K562 (cell line): ENCODE measurements around the gene SH3D19. TPM values are rescaled to one million over a fixed set of nuclear protein-coding genes. Genes with fewer than 3 reads are reported as not detected.
A peak's percentile ranks its signal among the peaks of the same experiment; 100 is the strongest.

ENCODE experiments used
- ATAC-seq: fragments of 200-7000 bp; cut with Tn5 transposase; 3 replicates; pipeline ENCODE4 v1.9.1; 2020; ENCODE audit warnings: moderate library complexity
- BruUV-seq: library from RNA; stranded (reverse); fragments of 400-500 nt; replicated peaks from 2 replicates; lab custom pipeline; 2021; lab: Mats Ljungman, UMichigan
- CTCF ChIA-PET: fragments of 300-600 bp; formaldehyde crosslinking; extraction: SDS; loops from one replicate; lab custom pipeline; 2021; ENCODE audit warnings: low intra/inter-chr PET ratio; lab: Yijun Ruan, JAX
- POLR2A ChIA-PET: fragments of 300-600, 350-650 bp; sonication (Branson Sonifier 250); formaldehyde crosslinking; extraction: SDS; loops from one replicate; lab custom pipeline; 2021; ENCODE audit warnings: antibody characterized with exemption, inconsistent platforms; lab: Yijun Ruan, JAX
- DNase-seq, 4 experiments: peaks; one replicate each; pipeline versions ENCODE4 v3.0.0 to v3.0.0-alpha.2; 2011 to 2018; ENCODE audit warnings: low spot score in 3 of 4, mixed read lengths in 3 of 4; ENCODE audit errors: extremely low read depth in 1 of 4
- FAIRE-seq: peaks from 2 replicates; lab custom pipeline; 2011; peaks lifted over from hg19 to GRCh38; lab: Jason Lieb, UNC
- H2AFZ ChIP-seq: 2 replicates; pipeline ENCODE4 v1.6.0; 2011; ENCODE audit warnings: low read depth, low read length, control low read depth, inconsistent platforms
- H3K27ac ChIP-seq: fragments of 200-600 bp; 3 replicates; pipeline ENCODE4 v1.8.0; 2011; ENCODE audit warnings: low read depth, mild to moderate bottlenecking, control low read depth, inconsistent platforms, low read length, moderate library complexity, mixed read lengths; ENCODE audit errors: extremely low read depth
- H3K27me3 ChIP-seq, 2 experiments: fragments of 300-600 bp in 1 of 2; 2 replicates in 1 of 2; 3 replicates in 1 of 2; pipeline versions ENCODE4 v1.6.0 to v1.8.0; 2011; ENCODE audit warnings: inconsistent platforms in 2 of 2, low read length in 2 of 2, mild to moderate bottlenecking in 1 of 2, mixed read lengths in 1 of 2, moderate library complexity in 1 of 2; ENCODE audit not compliant: control insufficient read depth in 2 of 2, insufficient read depth in 2 of 2
- H3K36me3 ChIP-seq: fragments of 300-600 bp; 3 replicates; pipeline ENCODE4 v1.8.0; 2011; ENCODE audit warnings: mild to moderate bottlenecking, low read length, inconsistent platforms; ENCODE audit not compliant: control insufficient read depth, insufficient read depth
- H3K4me1 ChIP-seq, 2 experiments: fragments of 200-600 bp in 1 of 2; replicated peaks in 1 of 2; 2 replicates in 1 of 2; 3 replicates in 1 of 2; pipeline versions ENCODE4 v1.5.1 to v1.8.0; 2011; ENCODE audit warnings: inconsistent platforms in 2 of 2, low read length in 2 of 2, mild to moderate bottlenecking in 1 of 2, mixed read lengths in 1 of 2, moderate library complexity in 1 of 2; ENCODE audit not compliant: control insufficient read depth in 2 of 2, insufficient read depth in 2 of 2
- H3K4me2 ChIP-seq: 2 replicates; pipeline ENCODE4 v1.6.1; 2011; ENCODE audit warnings: low read length, control low read depth, inconsistent platforms, mixed read lengths; ENCODE audit not compliant: insufficient read depth
- H3K4me3 ChIP-seq: fragments of 200-600 bp; sonication (generic), shearing (Covaris generic); 2 replicates; pipeline ENCODE4 v1.5.1; 2016; ENCODE audit warnings: control low read depth, inconsistent platforms
- H3K79me2 ChIP-seq: fragments of 200-600 bp; 3 replicates; pipeline ENCODE4 v1.8.0; 2011; ENCODE audit warnings: low read length, inconsistent platforms; ENCODE audit not compliant: control insufficient read depth, insufficient read depth
- H3K9ac ChIP-seq, 2 experiments: 2 replicates each; pipeline versions ENCODE4 v1.6.0 to v1.6.1; 2011; ENCODE audit warnings: low read depth in 2 of 2, low read length in 2 of 2, control low read depth in 1 of 2, inconsistent platforms in 1 of 2, mild to moderate bottlenecking in 1 of 2, mixed read lengths in 1 of 2; ENCODE audit not compliant: insufficient read depth in 1 of 2
- H3K9me1 ChIP-seq: one replicate; pipeline ENCODE4 v1.6.0; 2011; ENCODE audit warnings: inconsistent platforms, mild to moderate bottlenecking, low read length, moderate library complexity; ENCODE audit not compliant: control insufficient read depth, insufficient read depth
- H3K9me3 ChIP-seq: replicated peaks from 2 replicates; pipeline ENCODE4 v1.5.1; 2011; ENCODE audit warnings: low read depth, low read length, inconsistent platforms; ENCODE audit not compliant: control insufficient read depth, insufficient read depth
- H4K20me1 ChIP-seq: replicated peaks from 2 replicates; pipeline ENCODE4 v1.6.1; 2011; ENCODE audit warnings: low read length, inconsistent platforms, mixed read lengths; ENCODE audit not compliant: control insufficient read depth, insufficient read depth
- C11orf30 ChIP-seq: fragments of 450-650 bp; IDR thresholded peaks from 2 replicates; pipeline ENCODE4 v1.6.1; 2016; ENCODE audit warnings: low read depth, mild to moderate bottlenecking
- FOXP1 ChIP-seq: sonication (generic); formaldehyde crosslinking; IDR thresholded peaks from 2 replicates; pipeline ENCODE4 v1.8.0; 2022; ENCODE audit warnings: mild to moderate bottlenecking, missing genetic modification reagents
- GATAD2B ChIP-seq: fragments of 450-650 bp; IDR thresholded peaks from 2 replicates; pipeline ENCODE4 v1.6.1; 2017; ENCODE audit warnings: mild to moderate bottlenecking, borderline replicate concordance
- HDAC1 ChIP-seq, 2 experiments: fragments of 450-650 bp; IDR thresholded peaks; 2 replicates each; pipeline ENCODE4 v1.6.1; 2016 to 2017; ENCODE audit warnings: inconsistent platforms in 1 of 2, mild to moderate bottlenecking in 1 of 2, moderate library complexity in 1 of 2
- ILK ChIP-seq: fragments of 450-650 bp; IDR thresholded peaks from 2 replicates; pipeline ENCODE4 v1.6.1; 2016; ENCODE audit warnings: missing genetic modification characterization, low read depth, mild to moderate bottlenecking, missing compliant biosample characterization, moderate library complexity, borderline replicate concordance
- SMAD2 ChIP-seq: fragments of 150-350 bp; IDR thresholded peaks from 2 replicates; pipeline ENCODE4 v1.6.1; 2014; ENCODE audit warnings: low read depth, mild to moderate bottlenecking, low read length
- TSC22D4 ChIP-seq: fragments of 450-650 bp; IDR thresholded peaks from 2 replicates; pipeline ENCODE4 v1.6.1; 2016; ENCODE audit warnings: missing genetic modification characterization, missing biosample characterization, control low read depth
- ZMIZ1 ChIP-seq, 2 experiments: fragments of 150-350 bp in 1 of 2; IDR thresholded peaks; 2 replicates each; pipeline ENCODE4 v1.6.1; 2012 to 2016; ENCODE audit warnings: low read depth in 2 of 2, low read length in 2 of 2, mild to moderate bottlenecking in 1 of 2, moderate library complexity in 1 of 2
- ZNF12 ChIP-seq: sonication (generic); formaldehyde crosslinking; IDR thresholded peaks from 2 replicates; pipeline ENCODE4 v1.4.0; 2020; ENCODE audit warnings: mild to moderate bottlenecking, missing genetic modification reagents
- ZNF316 ChIP-seq: fragments of 450-650 bp; IDR thresholded peaks from 2 replicates; pipeline ENCODE4 v1.6.1; 2016
- ZNF778 ChIP-seq: fragments of 450-650 bp; formaldehyde crosslinking; IDR thresholded peaks from 2 replicates; pipeline ENCODE4 v1.4.0; 2020; ENCODE audit warnings: mild to moderate bottlenecking, moderate library complexity
- WGBS: fragments of 100-300 bp; shearing (Covaris generic); methylation state at CpG from one replicate; pipeline ENCODE4 v1.1.6; 2016; ENCODE audit warnings: low coverage, mixed read lengths; ENCODE audit not compliant: insufficient coverage; ENCODE audit errors: missing lambda C conversion rate; 5-methylcytosine and 5-hydroxymethylcytosine counted together
- in situ Hi-C: fragments of 300-500 bp; cut with MboI; formaldehyde crosslinking; loops from 4 replicates; pipeline ENCODE4 v1.15.0; 2018; ENCODE audit warnings: inconsistent platforms, mixed read lengths
- intact Hi-C: fragments of 100-400 bp; cut with micrococcal nuclease; formaldehyde crosslinking; loops from 2 replicates; pipeline ENCODE4 v1.14.2; 2022
- polyA plus RNA-seq, 8 experiments: library from polyadenylated mRNA; depleted of rRNA in 4 of 8; stranded (reverse) in 5 of 8; unstranded in 3 of 8; fragments of >200 nt; fragmentation: Nextera tagmentation in 2 of 8; fragmentation: Illumina TruSeq in 1 of 8; extraction: Ambion mirVana in 2 of 8; extraction: Trizol in 1 of 8; gene quantifications; 2 replicates each; pipeline versions ENCODE4 v1.2.1 to v1.2.3, GENCODE V29; 2011 to 2014; ENCODE audit warnings: inconsistent platforms in 1 of 8, missing spikeins in 1 of 8
- total RNA-seq, 7 experiments: library from RNA; depleted of rRNA in 6 of 7; stranded (reverse); fragments of >200 nt in 6 of 7; fragmentation: Illumina TruSeq in 2 of 7; extraction: Trizol in 2 of 7; gene quantifications; 2 replicates each; pipeline versions ENCODE4 v1.2.1 to v1.2.3, GENCODE V29; 2011 to 2021; ENCODE audit warnings: low replicate concordance in 1 of 7

The SH3D19 gene
- total and polyA plus RNA-seq, 9 of the 15 experiments (the other 6 are each of a cell fraction or from before 2014, with no cell fraction given) = 0.42 to 2.2 (median 1.1) TPM; not detected in 6

- CTCF ChIA-PET = no interaction called here
- in situ Hi-C loops (no loop called here), intact Hi-C loops (no loop called here)
- 28% methylated on average over 2 of the region's 2 CpGs for WGBS
- ATAC-seq = no peak
- H3K36me3 ChIP-seq = no peaks in the 10 kb centered on the region
- H3K9me1 ChIP-seq = no peaks in the 10 kb centered on the region
- peaks cover 7 to 11% of the 10 kb centered on the region in 2 experiments; a peak in 3 of 5 replicates for H3K4me1 ChIP-seq
- H2AFZ ChIP-seq = no peak overlapping the region
- H3K9ac ChIP-seq = no peak overlapping the region
- no peaks in the 10 kb centered on the region for H4K20me1 ChIP-seq
- no peak overlapping the region for H3K4me3 ChIP-seq
- POLR2A ChIA-PET = interaction anchor here (0.6 to 0.8 kb wide), 2 partner anchors 9 to 11 kb away, joined by 3 read pairs; no protein-coding TSS in a partner anchor
- BruUV-seq = no TSS peak
- no peak for FAIRE-seq
- no peak overlapping the region for H3K4me2 ChIP-seq
- TF ChIP-seq FOXP1 (CRISPR knock-in tag) (no peak), ZNF316 (peak; percentile 36), ILK (tag) (no peak), C11orf30 (peak; percentile 23; the same call in 1 of the 2 replicates)
- no peak for DNase-seq
- H3K79me2 ChIP-seq = no peaks in the 10 kb centered on the region
- H3K9me3 ChIP-seq = no peaks in the 10 kb centered on the region
- H3K27me3 ChIP-seq = no peaks in the 10 kb centered on the region
- H3K27ac ChIP-seq = no peak overlapping the region
Measured at GRCh38 chr4:151094290-151094751, 231.1 kb downstream of the SH3D19 start.

- Histone ChIP-seq H3K4me2 (no peak overlapping the region), H3K36me3 (no peaks in the 10 kb centered on the region), H3K27me3 (no peaks in the 10 kb centered on the region), H3K27ac (no peak overlapping the region), H3K4me1 (0 out of 5 replicates have a peak, but pooled peaks cover 2 to 3% of the 10 kb centered on the region in 2 experiments), H3K9me3 (no peaks in the 10 kb centered on the region), H2AFZ (no peak overlapping the region), H4K20me1 (no peaks in the 10 kb centered on the region), H3K79me2 (no peaks in the 10 kb centered on the region), H3K4me3 (no peak overlapping the region), H3K9ac (no peak overlapping the region), H3K9me1 (no peaks in the 10 kb centered on the region)
- intact Hi-C loops (no loop called here), in situ Hi-C loops (no loop called here)
- FAIRE-seq (no peak), DNase-seq (no peak), ATAC-seq (no peak)
- BruUV-seq = no TSS peak
- CTCF ChIA-PET = no interaction called here
- POLR2A ChIA-PET = no interaction called here
- 60% methylated on average over 3 of the region's 3 CpGs for WGBS
- TF ChIP-seq HDAC1 (IDR thresholded peaks at IDR 0.05) (no peak), TSC22D4 (no peak), ZNF778 (CRISPR knock-in tag) (no peak), ZMIZ1 (IDR thresholded peaks at IDR 0.05; ENCODE audit: low read depth in 2 of 2, low read length in 2 of 2) (no peak), ZNF12 (CRISPR knock-in tag) (no peak), GATAD2B (no peak), SMAD2 (no peak)
Measured at GRCh38 chr4:151093203-151093602, 232.2 kb downstream of the SH3D19 start.
